Activated B cell treated with CpG ODN at 0.5 μM for 24 hours (primary cell): ENCODE results near the gene ZNF524. TPM values are rescaled to one million over a fixed set of nuclear protein-coding genes. Genes with fewer than 3 reads are reported as not detected.

Experiments
- ATAC-seq: fragments of 200-7000 bp; cut with Tn5 transposase; one replicate; pipeline ENCODE4 v1.10.0; 2021; ENCODE audit warnings: low read depth, mild to moderate bottlenecking, moderate library complexity
- CTCF ChIA-PET: fragments of 350-600 bp; sonication (Branson Sonifier 250); formaldehyde crosslinking; loops from one replicate; lab custom pipeline; 2021; ENCODE audit warnings: antibody characterized with exemption; lab: Charles Lee
- POLR2A ChIA-PET: fragments of 350-600 bp; sonication (Branson Sonifier 250); formaldehyde crosslinking; loops from one replicate; lab custom pipeline; 2021; ENCODE audit warnings: antibody characterized with exemption; lab: Charles Lee
- DNase-seq: peaks from one replicate; pipeline ENCODE4 v3.0.0; 2022
- H3K27ac Mint-ChIP-seq: one replicate; pipeline ENCODE4 v1.8.0; 2020; ENCODE audit warnings: mixed read lengths
- H3K27me3 Mint-ChIP-seq: one replicate; pipeline ENCODE4 v1.8.0; 2021; ENCODE audit warnings: mixed read lengths
- H3K36me3 Mint-ChIP-seq: one replicate; pipeline ENCODE4 v1.8.0; 2021; ENCODE audit warnings: low read depth, mixed read lengths
- H3K4me1 Mint-ChIP-seq: one replicate; pipeline ENCODE4 v1.8.0; 2021; ENCODE audit warnings: mixed read lengths
- H3K4me3 Mint-ChIP-seq: one replicate; pipeline ENCODE4 v1.8.0; 2020; ENCODE audit warnings: mild to moderate bottlenecking, mixed read lengths
- H3K9me3 Mint-ChIP-seq: one replicate; pipeline ENCODE4 v1.8.0; 2020; ENCODE audit warnings: mixed read lengths
- intact Hi-C: fragments of 100-400 bp; cut with micrococcal nuclease; formaldehyde crosslinking; loops from one replicate; pipeline ENCODE4 v1.15.1; 2024
- total RNA-seq: library from RNA; stranded (reverse); gene quantifications from 2 replicates; pipeline ENCODE4 v1.2.3, GENCODE V29; 2022
- TF ChIP-seq, protein P1 (sequence below): fragments of 200-600 bp; IDR thresholded peaks from one replicate; pipeline ENCODE4 v1.8.0; 2022; ENCODE audit warnings: antibody characterized with exemption, mild to moderate bottlenecking

Gene ZNF524
- total RNA-seq, 1 donor from 2014 or later = 16.1 TPM

DNA sequence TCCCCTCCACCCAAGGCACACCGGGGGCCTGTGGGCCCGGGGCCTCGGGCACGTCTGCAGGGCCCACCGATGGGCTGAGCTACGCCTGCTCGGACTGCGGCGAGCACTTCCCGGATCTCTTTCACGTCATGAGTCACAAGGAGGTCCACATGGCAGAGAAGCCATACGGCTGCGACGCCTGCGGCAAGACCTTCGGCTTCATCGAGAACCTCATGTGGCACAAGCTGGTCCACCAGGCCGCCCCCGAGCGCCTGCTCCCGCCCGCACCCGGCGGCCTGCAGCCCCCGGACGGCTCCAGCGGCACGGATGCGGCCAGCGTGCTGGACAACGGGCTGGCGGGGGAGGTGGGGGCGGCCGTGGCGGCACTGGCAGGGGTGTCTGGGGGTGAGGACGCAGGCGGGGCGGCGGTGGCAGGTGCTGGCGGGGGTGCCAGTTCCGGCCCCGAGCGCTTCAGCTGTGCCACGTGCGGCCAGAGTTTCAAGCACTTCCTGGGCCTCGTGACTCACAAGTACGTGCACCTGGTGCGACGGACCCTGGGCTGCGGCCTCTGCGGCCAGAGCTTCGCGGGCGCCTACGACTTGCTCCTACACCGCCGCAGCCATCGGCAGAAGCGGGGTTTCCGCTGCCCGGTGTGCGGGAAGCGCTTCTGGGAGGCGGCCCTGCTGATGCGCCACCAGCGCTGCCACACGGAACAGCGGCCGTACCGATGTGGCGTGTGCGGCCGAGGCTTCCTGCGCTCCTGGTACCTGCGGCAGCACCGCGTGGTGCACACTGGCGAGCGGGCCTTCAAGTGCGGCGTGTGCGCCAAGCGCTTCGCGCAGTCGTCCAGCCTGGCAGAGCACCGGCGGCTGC, 15.7 kb downstream of the ZNF524 start:
- ChIA-PET CTCF (no interaction called here), POLR2A (no interaction called here)
- ATAC-seq (no peak), DNase-seq (no peak)
- H3K4me3 Mint-ChIP-seq = no peak overlapping the region
- intact Hi-C loops = no loop called here
- H3K9me3 Mint-ChIP-seq = no peaks in the 10 kb centered on the region
- H3K27me3 Mint-ChIP-seq = no peaks in the 10 kb centered on the region
- TF ChIP-seq, protein P1, sequence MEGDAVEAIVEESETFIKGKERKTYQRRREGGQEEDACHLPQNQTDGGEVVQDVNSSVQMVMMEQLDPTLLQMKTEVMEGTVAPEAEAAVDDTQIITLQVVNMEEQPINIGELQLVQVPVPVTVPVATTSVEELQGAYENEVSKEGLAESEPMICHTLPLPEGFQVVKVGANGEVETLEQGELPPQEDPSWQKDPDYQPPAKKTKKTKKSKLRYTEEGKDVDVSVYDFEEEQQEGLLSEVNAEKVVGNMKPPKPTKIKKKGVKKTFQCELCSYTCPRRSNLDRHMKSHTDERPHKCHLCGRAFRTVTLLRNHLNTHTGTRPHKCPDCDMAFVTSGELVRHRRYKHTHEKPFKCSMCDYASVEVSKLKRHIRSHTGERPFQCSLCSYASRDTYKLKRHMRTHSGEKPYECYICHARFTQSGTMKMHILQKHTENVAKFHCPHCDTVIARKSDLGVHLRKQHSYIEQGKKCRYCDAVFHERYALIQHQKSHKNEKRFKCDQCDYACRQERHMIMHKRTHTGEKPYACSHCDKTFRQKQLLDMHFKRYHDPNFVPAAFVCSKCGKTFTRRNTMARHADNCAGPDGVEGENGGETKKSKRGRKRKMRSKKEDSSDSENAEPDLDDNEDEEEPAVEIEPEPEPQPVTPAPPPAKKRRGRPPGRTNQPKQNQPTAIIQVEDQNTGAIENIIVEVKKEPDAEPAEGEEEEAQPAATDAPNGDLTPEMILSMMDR = no peak
- peaks cover 27% of the 10 kb centered on the region for H3K4me1 Mint-ChIP-seq
- no peak overlapping the region for H3K27ac Mint-ChIP-seq
- H3K36me3 Mint-ChIP-seq = peaks cover 32% of the 10 kb centered on the region

GRCh38 chr19:55616395-55616875, 16.3 kb downstream of the ZNF524 start:
- intact Hi-C loops = no loop called here
- ATAC-seq (no peak), DNase-seq (no peak)
- Mint-ChIP-seq H3K36me3 (peaks cover 34% of the 10 kb centered on the region), H3K4me1 (peaks cover 20% of the 10 kb centered on the region), H3K9me3 (no peaks in the 10 kb centered on the region), H3K27ac (no peak overlapping the region), H3K4me3 (no peak overlapping the region), H3K27me3 (no peaks in the 10 kb centered on the region)
- POLR2A ChIA-PET = no interaction called here
- CTCF ChIA-PET = no interaction called here
- TF ChIP-seq, protein P1 = no peak

DNA sequence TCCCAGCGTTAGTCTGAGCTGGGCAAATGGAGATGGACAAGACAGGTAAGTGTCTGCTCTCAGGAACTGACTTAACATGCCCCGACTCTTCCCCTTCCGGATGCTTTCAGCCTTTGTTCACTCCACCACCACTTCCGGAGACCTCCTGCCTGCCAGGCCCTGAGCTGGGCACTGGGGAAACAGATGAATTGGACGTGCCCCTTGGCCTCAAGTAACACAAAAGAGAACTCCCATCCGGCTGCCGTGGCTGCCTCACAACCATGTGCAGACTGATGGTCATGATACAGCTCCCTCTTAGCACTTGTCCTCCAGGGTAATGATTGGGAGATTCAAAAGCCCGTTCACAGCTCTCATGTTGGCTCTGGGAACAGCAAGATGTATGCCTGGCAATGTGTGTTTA, 17.3 kb downstream of the ZNF524 start:
- no peak for ATAC-seq
- intact Hi-C loops = no loop called here
- Mint-ChIP-seq H3K27ac (no peak overlapping the region), H3K4me3 (no peak overlapping the region), H3K4me1 (peaks cover 10% of the 10 kb centered on the region), H3K36me3 (peaks cover 33% of the 10 kb centered on the region), H3K27me3 (no peaks in the 10 kb centered on the region), H3K9me3 (no peaks in the 10 kb centered on the region)
- ChIA-PET POLR2A (no interaction called here), CTCF (no interaction called here)
- TF ChIP-seq, protein P1 = no peak
- DNase-seq = no peak

- Mint-ChIP-seq H3K27ac (no peak overlapping the region), H3K4me3 (no peak overlapping the region), H3K27me3 (no peaks in the 10 kb centered on the region), H3K36me3 (peaks cover 23% of the 10 kb centered on the region), H3K4me1 (peaks cover 2% of the 10 kb centered on the region), H3K9me3 (no peaks in the 10 kb centered on the region)
- DNase-seq = no peak
- CTCF ChIA-PET = interaction anchor here (2.1 kb wide), 1 partner anchor 13 kb away, joined by 7 read pairs; no protein-coding TSS in a partner anchor
- POLR2A ChIA-PET = interaction anchor here (0.6 to 0.7 kb wide), 2 partner anchors 13 to 18 kb away, joined by 3 read pairs; partner anchors contain the start of gene ZNF524
- intact Hi-C loops = no loop called here
- TF ChIP-seq, protein P1 = no peak
- no peak for ATAC-seq
These were observed 18.3 kb downstream of the ZNF524 start for GRCh38 chr19:55618426-55618825.

GRCh38 chr19:55619286-55619685, 19.2 kb downstream of the ZNF524 start:
- Mint-ChIP-seq H3K27me3 (no peaks in the 10 kb centered on the region), H3K36me3 (peaks cover 27% of the 10 kb centered on the region), H3K4me3 (no peak overlapping the region), H3K4me1 (peaks cover 8% of the 10 kb centered on the region), H3K27ac (no peak overlapping the region), H3K9me3 (no peaks in the 10 kb centered on the region)
- DNase-seq (no peak), ATAC-seq (no peak)
- intact Hi-C loops = no loop called here
- TF ChIP-seq, protein P1 = no peak
- POLR2A ChIA-PET = interaction anchor here (0.7 kb wide), 1 partner anchor 13 kb away, joined by 3 read pairs; no protein-coding TSS in a partner anchor
- CTCF ChIA-PET = interaction anchor here (2.1 kb wide), 1 partner anchor 12 kb away, joined by 7 read pairs; no protein-coding TSS in a partner anchor
